PC-9 (cell line): ENCODE data around the gene PLCH2.

Experiments used
- EZH2 ChIP-seq: fragments of 200-600 bp; sonication (generic); IDR thresholded peaks from 2 replicates; pipeline ENCODE4 v1.8.0; 2017; ENCODE audit warnings: antibody characterized with exemption, low read depth
- TF ChIP-seq, protein P1 (sequence below): fragments of 200-600 bp; sonication (generic); conservative IDR thresholded peaks from 2 replicates; pipeline ENCODE4 v1.6.1; 2017; ENCODE audit warnings: mixed run types, antibody characterized with exemption, mild to moderate bottlenecking, moderate library complexity

DNA sequence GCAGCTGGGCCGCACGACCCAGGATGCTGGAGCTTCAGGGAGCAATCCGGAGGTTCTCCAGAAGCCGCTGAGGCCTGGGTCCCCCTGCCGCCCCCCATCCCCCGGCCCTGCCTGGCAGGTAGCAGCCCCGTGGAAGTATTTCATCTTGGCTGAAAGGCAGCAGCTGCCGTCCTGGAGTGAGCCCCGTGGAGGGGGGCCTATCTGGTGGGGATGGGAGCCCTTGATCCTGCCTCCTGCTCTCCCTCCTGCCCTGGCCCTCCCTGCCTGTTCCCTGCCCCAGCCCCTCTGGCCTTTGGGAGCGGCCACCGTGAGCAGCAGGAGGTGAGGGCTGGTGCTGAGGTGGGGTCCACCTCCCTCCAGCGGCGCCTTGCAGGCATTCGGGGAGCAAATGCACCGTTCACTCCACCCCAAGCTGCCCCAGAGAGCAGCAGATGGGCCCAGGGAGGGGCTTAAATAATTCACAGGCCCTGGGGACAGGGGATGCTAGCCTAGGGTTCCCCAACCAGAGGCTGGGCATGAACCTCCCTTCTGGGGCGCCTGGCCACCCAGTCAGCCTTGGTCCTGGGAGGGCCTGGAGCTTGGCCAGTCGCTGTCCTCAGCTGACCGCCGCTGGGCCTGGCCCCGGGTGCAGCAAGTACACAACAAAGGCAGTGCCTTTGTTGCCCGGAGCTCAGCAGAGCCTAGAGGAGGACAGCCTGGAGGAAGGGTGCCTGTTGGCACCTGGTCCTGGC, 23.7 kb upstream of the PLCH2 start:
- TF ChIP-seq EZH2 = no peak
- TF ChIP-seq, protein P1, sequence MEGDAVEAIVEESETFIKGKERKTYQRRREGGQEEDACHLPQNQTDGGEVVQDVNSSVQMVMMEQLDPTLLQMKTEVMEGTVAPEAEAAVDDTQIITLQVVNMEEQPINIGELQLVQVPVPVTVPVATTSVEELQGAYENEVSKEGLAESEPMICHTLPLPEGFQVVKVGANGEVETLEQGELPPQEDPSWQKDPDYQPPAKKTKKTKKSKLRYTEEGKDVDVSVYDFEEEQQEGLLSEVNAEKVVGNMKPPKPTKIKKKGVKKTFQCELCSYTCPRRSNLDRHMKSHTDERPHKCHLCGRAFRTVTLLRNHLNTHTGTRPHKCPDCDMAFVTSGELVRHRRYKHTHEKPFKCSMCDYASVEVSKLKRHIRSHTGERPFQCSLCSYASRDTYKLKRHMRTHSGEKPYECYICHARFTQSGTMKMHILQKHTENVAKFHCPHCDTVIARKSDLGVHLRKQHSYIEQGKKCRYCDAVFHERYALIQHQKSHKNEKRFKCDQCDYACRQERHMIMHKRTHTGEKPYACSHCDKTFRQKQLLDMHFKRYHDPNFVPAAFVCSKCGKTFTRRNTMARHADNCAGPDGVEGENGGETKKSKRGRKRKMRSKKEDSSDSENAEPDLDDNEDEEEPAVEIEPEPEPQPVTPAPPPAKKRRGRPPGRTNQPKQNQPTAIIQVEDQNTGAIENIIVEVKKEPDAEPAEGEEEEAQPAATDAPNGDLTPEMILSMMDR = no peak
